ENCODE measurements around the gene CD99L2.

Gene CD99L2

GRCh38 chrX:150772150-150772970, 126.1 kb downstream of the CD99L2 start:
- Histone ChIP-seq H3K79me2 (ENCODE audit: insufficient read depth, low read length) (no peaks in the 10 kb centered on the region), H3K4me1 (ENCODE audit: insufficient read depth, low read length, poor library complexity, severe bottlenecking) (no peaks in the 10 kb centered on the region), H3F3A (ENCODE audit: low read depth) (no peaks in the 10 kb centered on the region), H3K4me2 (ENCODE audit: low read depth, low read length, poor library complexity, severe bottlenecking) (no peak overlapping the region), H3K9me3 (ENCODE audit: insufficient read depth, low read depth, low read length) (no peaks in the 10 kb centered on the region), H4K20me1 (ENCODE audit: insufficient read depth, low read length, poor library complexity, severe bottlenecking) (no peaks in the 10 kb centered on the region), H3K36me3 (ENCODE audit: insufficient read depth, low read length) (no peaks in the 10 kb centered on the region), H2AFZ (ENCODE audit: low read length) (no peak overlapping the region), H3K4me3 (ENCODE audit: low read length, poor library complexity, severe bottlenecking) (no peak overlapping the region), H3K9ac (ENCODE audit: low read depth, low read length, poor library complexity, severe bottlenecking) (no peak overlapping the region), H3K9me2 (replicated peaks; ENCODE audit: low read depth, low read length) (no peaks in the 10 kb centered on the region), H3K27me3 (ENCODE audit: insufficient read depth, low read length, poor library complexity, severe bottlenecking) (no peaks in the 10 kb centered on the region)
- TF ChIP-seq CTCF (conservative IDR thresholded peaks at IDR 0.05; ENCODE audit: low read length) (peak; percentile 70), EZH2phosphoT487 (IDR thresholded peaks at IDR 0.05; ENCODE audit: borderline replicate concordance) (no peak)

- TF ChIP-seq CTCF (conservative IDR thresholded peaks at IDR 0.05; ENCODE audit: low read length) = no peak
- TF ChIP-seq EZH2phosphoT487 (IDR thresholded peaks at IDR 0.05; ENCODE audit: borderline replicate concordance) = no peak
Measured at GRCh38 chrX:150771116-150771515, 127.4 kb downstream of the CD99L2 start.

GRCh38 chrX:150770623-150771022, 127.8 kb downstream of the CD99L2 start:
- Histone ChIP-seq H3K79me2 (ENCODE audit: insufficient read depth, low read length) (no peaks in the 10 kb centered on the region), H3K9ac (ENCODE audit: low read depth, low read length, poor library complexity, severe bottlenecking) (no peak overlapping the region), H3K36me3 (ENCODE audit: insufficient read depth, low read length) (no peaks in the 10 kb centered on the region), H3K4me2 (ENCODE audit: low read depth, low read length, poor library complexity, severe bottlenecking) (no peak overlapping the region), H2AFZ (ENCODE audit: low read length) (no peak overlapping the region), H3K9me2 (replicated peaks; ENCODE audit: low read depth, low read length) (no peaks in the 10 kb centered on the region), H3F3A (ENCODE audit: low read depth) (no peaks in the 10 kb centered on the region), H4K20me1 (ENCODE audit: insufficient read depth, low read length, poor library complexity, severe bottlenecking) (no peaks in the 10 kb centered on the region), H3K27me3 (ENCODE audit: insufficient read depth, low read length, poor library complexity, severe bottlenecking) (no peaks in the 10 kb centered on the region), H3K4me3 (ENCODE audit: low read length, poor library complexity, severe bottlenecking) (no peak overlapping the region), H3K4me1 (ENCODE audit: insufficient read depth, low read length, poor library complexity, severe bottlenecking) (no peaks in the 10 kb centered on the region), H3K9me3 (ENCODE audit: insufficient read depth, low read depth, low read length) (no peaks in the 10 kb centered on the region)
- no peak for TF ChIP-seq CTCF (conservative IDR thresholded peaks at IDR 0.05; ENCODE audit: low read length)
- no peak for TF ChIP-seq EZH2phosphoT487 (IDR thresholded peaks at IDR 0.05; ENCODE audit: borderline replicate concordance)

More at GRCh38 chrX:150771116-150771515, 127.4 kb downstream of the CD99L2 start:
- no peaks in the 10 kb centered on the region for H3K9me3 ChIP-seq (ENCODE audit: insufficient read depth, low read depth, low read length)
- H3K27me3 ChIP-seq (ENCODE audit: insufficient read depth, low read length, poor library complexity, severe bottlenecking) = no peaks in the 10 kb centered on the region
- no peaks in the 10 kb centered on the region for H3K9me2 ChIP-seq (replicated peaks; ENCODE audit: low read depth, low read length)
- no peak overlapping the region for H3K4me3 ChIP-seq (ENCODE audit: low read length, poor library complexity, severe bottlenecking)
- H3K4me2 ChIP-seq (ENCODE audit: low read depth, low read length, poor library complexity, severe bottlenecking) = no peak overlapping the region
- H2AFZ ChIP-seq (ENCODE audit: low read length) = no peak overlapping the region
- no peaks in the 10 kb centered on the region for H3F3A ChIP-seq (ENCODE audit: low read depth)
- no peaks in the 10 kb centered on the region for H3K36me3 ChIP-seq (ENCODE audit: insufficient read depth, low read length)
- no peaks in the 10 kb centered on the region for H3K4me1 ChIP-seq (ENCODE audit: insufficient read depth, low read length, poor library complexity, severe bottlenecking)
- H3K79me2 ChIP-seq (ENCODE audit: insufficient read depth, low read length) = no peaks in the 10 kb centered on the region
- H3K9ac ChIP-seq (ENCODE audit: low read depth, low read length, poor library complexity, severe bottlenecking) = no peak overlapping the region
- H4K20me1 ChIP-seq (ENCODE audit: insufficient read depth, low read length, poor library complexity, severe bottlenecking) = no peaks in the 10 kb centered on the region

All from Loucy (cell line).